Metanephros (tissue), 2 donors: ENCODE data around the gene NRDC. TPM values are rescaled to one million over a fixed set of nuclear protein-coding genes. Genes with fewer than 3 reads are reported as not detected.

Experiments
- small RNA-seq: library from RNA; depleted of rRNA; stranded (forward); fragments of <200 nt; gene quantifications from one replicate; pipeline ENCODE3, GENCODE V24; 2014; ENCODE audit warnings: low replicate concordance
- total RNA-seq: library from RNA; depleted of rRNA; stranded (reverse); fragments of >200 nt; gene quantifications from one replicate; pipeline ENCODE4 v1.2.3, GENCODE V29; 2014

Gene NRDC, protein sequence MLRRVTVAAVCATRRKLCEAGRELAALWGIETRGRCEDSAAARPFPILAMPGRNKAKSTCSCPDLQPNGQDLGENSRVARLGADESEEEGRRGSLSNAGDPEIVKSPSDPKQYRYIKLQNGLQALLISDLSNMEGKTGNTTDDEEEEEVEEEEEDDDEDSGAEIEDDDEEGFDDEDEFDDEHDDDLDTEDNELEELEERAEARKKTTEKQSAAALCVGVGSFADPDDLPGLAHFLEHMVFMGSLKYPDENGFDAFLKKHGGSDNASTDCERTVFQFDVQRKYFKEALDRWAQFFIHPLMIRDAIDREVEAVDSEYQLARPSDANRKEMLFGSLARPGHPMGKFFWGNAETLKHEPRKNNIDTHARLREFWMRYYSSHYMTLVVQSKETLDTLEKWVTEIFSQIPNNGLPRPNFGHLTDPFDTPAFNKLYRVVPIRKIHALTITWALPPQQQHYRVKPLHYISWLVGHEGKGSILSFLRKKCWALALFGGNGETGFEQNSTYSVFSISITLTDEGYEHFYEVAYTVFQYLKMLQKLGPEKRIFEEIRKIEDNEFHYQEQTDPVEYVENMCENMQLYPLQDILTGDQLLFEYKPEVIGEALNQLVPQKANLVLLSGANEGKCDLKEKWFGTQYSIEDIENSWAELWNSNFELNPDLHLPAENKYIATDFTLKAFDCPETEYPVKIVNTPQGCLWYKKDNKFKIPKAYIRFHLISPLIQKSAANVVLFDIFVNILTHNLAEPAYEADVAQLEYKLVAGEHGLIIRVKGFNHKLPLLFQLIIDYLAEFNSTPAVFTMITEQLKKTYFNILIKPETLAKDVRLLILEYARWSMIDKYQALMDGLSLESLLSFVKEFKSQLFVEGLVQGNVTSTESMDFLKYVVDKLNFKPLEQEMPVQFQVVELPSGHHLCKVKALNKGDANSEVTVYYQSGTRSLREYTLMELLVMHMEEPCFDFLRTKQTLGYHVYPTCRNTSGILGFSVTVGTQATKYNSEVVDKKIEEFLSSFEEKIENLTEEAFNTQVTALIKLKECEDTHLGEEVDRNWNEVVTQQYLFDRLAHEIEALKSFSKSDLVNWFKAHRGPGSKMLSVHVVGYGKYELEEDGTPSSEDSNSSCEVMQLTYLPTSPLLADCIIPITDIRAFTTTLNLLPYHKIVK
- total RNA-seq = 74.9 TPM

DNA sequence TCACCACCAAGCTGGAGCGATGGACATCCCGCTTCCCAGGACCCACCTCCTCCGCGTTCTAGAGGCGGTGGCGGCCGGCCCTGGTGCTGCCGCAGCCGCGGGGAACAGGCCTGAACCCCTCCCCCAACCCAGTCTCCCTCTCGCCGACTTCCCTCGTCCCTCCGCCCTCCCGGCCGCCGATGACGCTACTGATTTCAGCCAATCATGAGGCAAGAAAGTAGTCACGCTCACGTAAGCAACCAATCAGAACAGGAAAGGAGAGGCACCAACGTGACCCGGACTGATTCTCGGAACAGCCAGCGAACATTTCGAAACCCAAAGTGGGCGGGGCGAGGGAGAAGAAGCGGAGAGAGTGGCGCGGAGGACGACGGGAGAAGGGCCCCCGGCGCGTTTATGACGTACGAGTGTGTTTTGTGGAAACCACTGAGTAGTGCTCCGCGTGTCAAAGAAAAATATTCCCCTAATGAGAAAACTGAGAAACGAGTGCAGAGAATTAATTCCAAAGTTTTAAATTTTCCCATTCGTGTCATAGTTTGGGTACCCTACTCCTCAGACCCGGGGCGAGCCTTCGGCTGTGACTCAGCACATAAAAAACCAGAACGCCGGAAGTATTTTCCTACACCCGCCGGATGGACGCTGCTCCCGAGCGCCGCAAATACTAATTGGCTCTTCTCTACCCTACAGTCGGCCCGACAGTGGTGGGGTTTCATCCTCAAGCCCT is at the start of gene NRDC:
Gene NRDC, minus strand, starts transcription at position 112 of the 721 bp plus-strand sequence. CDS start 112 bp downstream, outside the sequence.

Small RNAs within 50 kb of the gene (small RNA-seq; reads per million reads assigned to genes)
- gene AL050343.2 = not detected

Other genes with a start within 250 kb of the NRDC start
- 3.7 TPM for gene RAB3B, start 112.0 kb upstream of the NRDC start, total RNA-seq
- 8.9 TPM for gene KTI12, start 155.1 kb upstream of the NRDC start, total RNA-seq
- 21.4 TPM for gene TXNDC12, start 176.5 kb upstream of the NRDC start, total RNA-seq
- gene BTF3L4, start 177.6 kb upstream of the NRDC start, total RNA-seq = 32.8 TPM